ENCODE data around the gene CELF2.
"Not testable (repeated sequence)": the region's sequence is repeated elsewhere in the genome, so short reads cannot be mapped to it uniquely, and the experiment has no call there.

CELF2 gene

DNA sequence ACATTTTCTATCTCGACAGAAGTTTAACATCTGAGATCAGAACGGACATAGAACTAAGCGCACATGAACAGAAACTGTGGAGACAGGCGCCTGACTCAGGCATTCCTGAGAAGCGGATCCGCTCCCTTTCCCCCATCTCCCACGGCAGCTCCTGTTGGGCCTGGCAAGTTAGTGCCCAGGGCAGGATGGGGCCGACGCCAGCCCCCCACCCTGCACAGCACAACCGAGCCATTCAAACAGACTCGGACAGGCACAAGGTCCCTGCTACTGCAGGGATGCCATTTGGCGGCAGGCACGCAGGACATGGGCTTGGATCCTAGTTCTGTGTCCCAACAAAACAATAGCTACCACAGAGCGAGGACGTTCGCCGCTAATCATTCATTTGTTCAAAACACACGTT, 322.0 kb downstream of the CELF2 start:
- no peak for DNase-seq
- H3K27me3 ChIP-seq = no peaks in the 10 kb centered on the region; the same call in 1 of the 2 replicates
- H3K36me3 ChIP-seq = no peaks in the 10 kb centered on the region
- TF ChIP-seq, protein P1, sequence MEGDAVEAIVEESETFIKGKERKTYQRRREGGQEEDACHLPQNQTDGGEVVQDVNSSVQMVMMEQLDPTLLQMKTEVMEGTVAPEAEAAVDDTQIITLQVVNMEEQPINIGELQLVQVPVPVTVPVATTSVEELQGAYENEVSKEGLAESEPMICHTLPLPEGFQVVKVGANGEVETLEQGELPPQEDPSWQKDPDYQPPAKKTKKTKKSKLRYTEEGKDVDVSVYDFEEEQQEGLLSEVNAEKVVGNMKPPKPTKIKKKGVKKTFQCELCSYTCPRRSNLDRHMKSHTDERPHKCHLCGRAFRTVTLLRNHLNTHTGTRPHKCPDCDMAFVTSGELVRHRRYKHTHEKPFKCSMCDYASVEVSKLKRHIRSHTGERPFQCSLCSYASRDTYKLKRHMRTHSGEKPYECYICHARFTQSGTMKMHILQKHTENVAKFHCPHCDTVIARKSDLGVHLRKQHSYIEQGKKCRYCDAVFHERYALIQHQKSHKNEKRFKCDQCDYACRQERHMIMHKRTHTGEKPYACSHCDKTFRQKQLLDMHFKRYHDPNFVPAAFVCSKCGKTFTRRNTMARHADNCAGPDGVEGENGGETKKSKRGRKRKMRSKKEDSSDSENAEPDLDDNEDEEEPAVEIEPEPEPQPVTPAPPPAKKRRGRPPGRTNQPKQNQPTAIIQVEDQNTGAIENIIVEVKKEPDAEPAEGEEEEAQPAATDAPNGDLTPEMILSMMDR (IDR thresholded peaks at IDR 0.05; ENCODE audit: low read depth, low read length) = no peak
- H3K4me1 ChIP-seq = no peaks in the 10 kb centered on the region
- no peak overlapping the region for H3K4me3 ChIP-seq (ENCODE audit: low read depth, low read length)
- no peaks in the 10 kb centered on the region for H3K9me3 ChIP-seq

DNA sequence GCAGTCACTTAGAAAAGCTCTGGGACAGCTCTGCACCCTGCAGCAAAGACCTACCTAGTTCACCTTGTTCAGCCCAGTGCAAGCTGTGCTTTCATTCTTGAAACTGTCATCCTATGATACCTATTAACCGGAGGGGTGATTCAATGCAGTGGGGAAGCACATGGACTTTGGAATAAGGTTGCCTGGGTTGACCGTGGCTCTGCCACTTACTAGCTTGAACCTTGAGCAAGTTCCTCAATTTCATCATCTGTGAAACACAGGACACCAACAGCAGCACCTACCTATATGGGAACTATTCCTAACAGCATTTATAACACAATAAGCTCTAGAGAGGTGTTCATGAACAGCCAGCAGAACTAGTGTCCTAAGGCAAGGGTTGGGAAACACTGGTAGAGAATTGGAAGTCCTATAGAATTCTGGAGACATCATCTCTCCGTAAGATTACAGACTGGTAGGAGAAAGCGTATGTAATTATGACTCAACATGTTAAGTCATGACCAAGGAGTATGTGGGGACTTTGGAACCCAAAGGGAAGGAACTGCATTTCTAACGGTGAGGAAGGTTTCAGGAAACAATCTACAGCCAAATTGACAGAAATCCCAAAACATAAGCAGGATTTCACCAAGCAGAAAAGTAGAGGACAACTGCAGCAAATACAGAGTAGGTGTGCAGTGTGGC, 323.8 kb downstream of the CELF2 start:
- no peak for DNase-seq
- Histone ChIP-seq H3K4me3 (ENCODE audit: low read depth, low read length) (no peak overlapping the region), H3K36me3 (no peaks in the 10 kb centered on the region), H3K4me1 (no peaks in the 10 kb centered on the region), H3K9me3 (no peaks in the 10 kb centered on the region), H3K27me3 (no peaks in the 10 kb centered on the region; the same call in 1 of the 2 replicates)
- TF ChIP-seq, protein P1 (IDR thresholded peaks at IDR 0.05; ENCODE audit: low read depth, low read length) = no peak

DNA sequence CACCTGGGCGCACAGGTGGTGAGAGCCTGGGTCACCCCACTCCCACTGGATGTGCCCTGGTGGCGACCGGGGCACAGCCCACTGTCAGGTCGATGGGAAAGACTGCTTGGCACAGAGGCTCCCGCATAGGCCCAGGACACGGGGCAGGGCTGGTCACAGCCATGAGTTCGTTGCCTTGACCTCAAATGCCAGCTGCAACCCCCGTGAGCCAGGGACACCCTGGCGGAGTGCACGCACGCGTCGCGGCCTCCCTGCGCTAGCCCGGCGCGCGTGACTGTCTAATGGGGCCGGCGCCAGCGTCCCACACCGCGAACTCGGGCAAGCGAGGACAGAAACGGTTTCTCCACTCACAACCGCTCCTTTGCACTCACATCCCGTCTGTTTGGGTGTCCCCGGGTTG, 326.4 kb downstream of the CELF2 start:
- DNase-seq = no peak
- Histone ChIP-seq H3K4me1 (no peaks in the 10 kb centered on the region), H3K9me3 (no peaks in the 10 kb centered on the region), H3K4me3 (ENCODE audit: low read depth, low read length) (no peak overlapping the region), H3K27me3 (no peaks in the 10 kb centered on the region), H3K36me3 (no peaks in the 10 kb centered on the region)
- TF ChIP-seq, protein P1 (IDR thresholded peaks at IDR 0.05; ENCODE audit: low read depth, low read length) = no peak

DNA sequence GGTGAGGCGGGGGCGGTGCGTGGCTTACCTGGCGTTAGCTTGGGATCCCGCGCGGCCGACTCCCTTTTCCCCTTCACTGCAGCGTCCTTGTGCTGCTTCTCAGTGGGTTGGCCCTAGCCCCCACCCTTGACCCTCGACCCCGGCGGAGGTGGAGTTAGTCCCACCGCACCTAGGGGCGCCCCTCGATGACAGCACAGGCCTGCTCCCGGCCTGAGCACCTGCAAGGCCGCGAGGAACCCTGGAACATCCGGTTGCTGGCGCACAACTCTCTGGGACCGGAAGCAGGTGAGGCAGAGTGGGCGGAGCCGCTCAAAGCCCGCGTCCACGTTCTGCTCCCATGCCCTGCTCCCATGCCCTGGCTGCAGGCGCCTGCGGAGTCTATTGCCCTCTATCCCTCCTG, 326.9 kb downstream of the CELF2 start:
- Histone ChIP-seq H3K27me3 (no peaks in the 10 kb centered on the region), H3K4me3 (ENCODE audit: low read depth, low read length) (no peak overlapping the region), H3K36me3 (no peaks in the 10 kb centered on the region), H3K9me3 (no peaks in the 10 kb centered on the region), H3K4me1 (no peaks in the 10 kb centered on the region)
- no peak for DNase-seq
- TF ChIP-seq, protein P1 (IDR thresholded peaks at IDR 0.05; ENCODE audit: low read depth, low read length) = no peak

DNA sequence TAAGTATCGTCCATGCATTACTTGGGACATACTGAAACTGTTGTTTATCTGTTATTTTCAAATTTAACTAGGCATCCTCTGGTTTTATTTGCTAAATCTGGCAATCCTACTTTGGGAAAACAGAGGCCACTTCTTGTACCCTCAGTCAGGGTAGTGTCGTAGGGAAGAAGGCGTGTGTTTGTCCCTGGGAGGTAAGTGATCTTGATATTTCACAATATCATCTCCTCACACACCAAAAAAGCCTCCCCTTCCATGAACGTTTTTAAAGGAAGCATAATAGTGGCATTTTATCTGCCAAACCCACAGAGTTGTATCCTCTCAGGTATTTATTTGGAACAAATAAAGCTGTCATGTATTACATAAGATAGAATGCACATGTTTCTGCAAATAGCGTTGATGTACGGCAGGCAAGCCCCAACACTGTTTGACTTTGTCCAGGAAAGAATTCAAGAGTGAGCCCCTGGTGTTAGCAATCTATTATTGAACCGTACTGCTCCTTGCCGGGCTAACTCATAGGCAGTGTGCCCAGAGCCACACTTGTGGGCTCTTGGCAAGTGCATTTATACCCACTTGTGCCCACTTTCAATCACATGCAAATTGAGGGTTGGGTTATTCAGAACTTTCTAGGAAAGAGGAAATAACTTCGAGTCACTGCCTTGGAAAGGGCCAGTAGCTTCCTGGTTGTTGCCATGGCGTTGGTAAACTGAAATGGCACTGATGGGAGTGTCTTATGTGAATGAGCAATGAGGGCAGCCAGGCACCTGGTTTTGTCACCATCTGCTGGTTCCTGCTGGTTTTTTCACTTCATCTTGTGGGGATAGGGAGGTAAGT, 327.8 kb downstream of the CELF2 start:
- no peaks in the 10 kb centered on the region for H3K9me3 ChIP-seq
- no peaks in the 10 kb centered on the region for H3K36me3 ChIP-seq
- H3K4me3 ChIP-seq (ENCODE audit: low read depth, low read length) = no peak overlapping the region
- H3K27me3 ChIP-seq = no peaks in the 10 kb centered on the region
- no peaks in the 10 kb centered on the region for H3K4me1 ChIP-seq
- DNase-seq = no peak
- TF ChIP-seq, protein P1 (IDR thresholded peaks at IDR 0.05; ENCODE audit: low read depth, low read length) = no peak

DNA sequence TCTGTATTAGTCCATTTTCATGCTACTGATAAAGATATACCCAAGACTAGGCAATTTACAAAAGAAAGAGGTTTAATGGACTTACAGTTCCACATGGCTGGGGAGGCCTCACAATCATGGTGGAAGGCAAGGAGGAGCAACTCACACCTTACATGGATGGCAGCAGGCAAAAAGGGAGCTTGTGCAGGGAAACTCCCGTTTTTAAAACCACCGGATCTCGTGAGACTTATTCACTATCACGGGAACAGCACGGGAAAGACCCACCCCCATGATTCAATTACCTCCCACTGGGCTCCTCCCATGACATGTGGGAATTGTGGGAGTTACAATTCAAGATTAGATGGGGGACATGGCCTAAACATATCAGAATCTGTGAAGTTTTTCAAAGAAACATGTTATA, 329.9 kb downstream of the CELF2 start:
- DNase-seq = not testable (repeated sequence)

More for the DNA sequence above, 329.9 kb downstream of the CELF2 start:
- not testable (repeated sequence) for H3K36me3 ChIP-seq; H3K4me1 ChIP-seq; H3K4me3 ChIP-seq (ENCODE audit: low read depth, low read length); H3K27me3 ChIP-seq; H3K9me3 ChIP-seq

All from BE2C (cell line).